Esophagus squamous epithelium (tissue), 5 donors: ENCODE data around the gene BAG2. TPM values are rescaled to one million over a fixed set of nuclear protein-coding genes. Genes with fewer than 3 reads are reported as not detected.

Experiments
- DNase-seq: peaks from one replicate; lab custom pipeline; 2025; lab: John Stamatoyannopoulos, UW
- H3K27ac ChIP-seq, 4 donors: fragments of 200-600 bp; sonication (generic); one replicate each; pipeline ENCODE4 v1.5.1; 2016 to 2019; ENCODE audit warnings: mild to moderate bottlenecking in 1 of 4
- H3K27me3 ChIP-seq, 4 donors: fragments of 200-600 bp; sonication (generic); 1 replicate in 3 of 4; 2 replicates in 1 of 4; pipeline versions ENCODE4 v1.5.1 to v1.6.0; 2017 to 2021; ENCODE audit warnings: antibody characterized with exemption in 1 of 4
- H3K36me3 ChIP-seq, 3 donors: fragments of 200-600 bp; sonication (generic); one replicate each; pipeline ENCODE4 v1.5.1; 2016 to 2019
- H3K4me1 ChIP-seq, 3 donors: fragments of 200-600 bp; sonication (generic); one replicate each; pipeline ENCODE4 v1.5.1; 2017 to 2019
- H3K4me3 ChIP-seq, 4 donors: fragments of 200-600 bp; sonication (generic); 1 replicate in 3 of 4; 2 replicates in 1 of 4; pipeline ENCODE4 v1.5.1; 2016 to 2019; ENCODE audit warnings: mild to moderate bottlenecking in 2 of 4, moderate library complexity in 1 of 4
- H3K9me3 ChIP-seq, 3 donors: fragments of 200-600 bp; sonication (generic); one replicate each; pipeline ENCODE4 v1.5.1; 2016 to 2019
- CTCF ChIP-seq, 6 experiments: fragments of 450-650 bp in 4 of 6; fragments of 200-600 bp in 2 of 6; sonication (generic) in 2 of 6; IDR thresholded peaks; one replicate each; pipeline ENCODE4 v1.5.1; 2016 to 2019; ENCODE audit warnings: antibody characterized with exemption in 6 of 6, mild to moderate bottlenecking in 4 of 6, moderate library complexity in 4 of 6
- POLR2A ChIP-seq, 4 donors: fragments of 450-650 bp; IDR thresholded peaks; one replicate each; pipeline ENCODE4 v1.6.1; 2017; ENCODE audit warnings: antibody characterized with exemption in 4 of 4, mild to moderate bottlenecking in 4 of 4, moderate library complexity in 3 of 4
- WGBS, 2 donors: methylation state at CpG; one replicate each; pipeline ENCODE4 v1.1.5; 2018; 5-methylcytosine and 5-hydroxymethylcytosine counted together
- intact Hi-C: fragments of 100-400 bp; cut with DNase I; formaldehyde crosslinking; loops from one replicate; pipeline ENCODE4 v1.15.0; 2022
- total RNA-seq, 4 donors: library from RNA; depleted of rRNA; stranded (reverse); fragments of >200 nt; gene quantifications; one replicate each; pipeline ENCODE4 v1.1.0, GENCODE V29; 2016
- donor health status: DM: yes; HTN: yes; CAD: no.

Gene BAG2
- total RNA-seq, 4 donors from 2014 or later, result 0.38 to 6.7 (median 1.5) TPM

- TF ChIP-seq CTCF (IDR thresholded peaks at IDR 0.05) (no peak), POLR2A (IDR thresholded peaks at IDR 0.05) (no peak)
- Histone ChIP-seq H3K9me3 (no peaks in the 10 kb centered on the region), H3K4me3 (no peak overlapping the region), H3K4me1 (peaks cover 0 to 6% (median 0%) of the 10 kb centered on the region in 3 donors), H3K27ac (no peak overlapping the region), H3K36me3 (peaks cover 0 to 63% (median 6%) of the 10 kb centered on the region in 3 donors), H3K27me3 (no peaks in the 10 kb centered on the region)
- WGBS, 2 donors, result 84 to 86% methylated on average over 1 of the region's 1 CpG
- DNase-seq, result no peak
- intact Hi-C loops, result no loop called here
These were observed 36.2 kb upstream of the BAG2 start for GRCh38 chr6:57135885-57136284.

- TF ChIP-seq CTCF (IDR thresholded peaks at IDR 0.05) (no peak), POLR2A (IDR thresholded peaks at IDR 0.05) (no peak)
- intact Hi-C loops, result no loop called here
- DNase-seq, result no peak
- Histone ChIP-seq H3K27ac (no peak overlapping the region), H3K27me3 (no peaks in the 10 kb centered on the region), H3K4me1 (no peaks in the 10 kb centered on the region), H3K9me3 (no peaks in the 10 kb centered on the region), H3K36me3 (peaks cover 0 to 72% (median 6%) of the 10 kb centered on the region in 3 donors), H3K4me3 (no peak overlapping the region)
- 85 to 95% methylated on average over 2 of the region's 2 CpGs for WGBS, 2 donors
These were observed 34.8 kb upstream of the BAG2 start for GRCh38 chr6:57137350-57137749.

- intact Hi-C loops, result no loop called here
- Histone ChIP-seq H3K36me3 (peaks cover 0 to 72% (median 6%) of the 10 kb centered on the region in 3 donors), H3K27me3 (no peaks in the 10 kb centered on the region), H3K4me1 (no peaks in the 10 kb centered on the region), H3K27ac (no peak overlapping the region), H3K4me3 (no peak overlapping the region), H3K9me3 (no peaks in the 10 kb centered on the region)
- TF ChIP-seq POLR2A (IDR thresholded peaks at IDR 0.05) (no peak), CTCF (IDR thresholded peaks at IDR 0.05) (no peak)
- 89 to 93% methylated on average over 8 to 9 of the region's 11 CpGs for WGBS, 2 donors
- no peak for DNase-seq
These were observed 34.1 kb upstream of the BAG2 start for GRCh38 chr6:57138026-57138425.

DNA sequence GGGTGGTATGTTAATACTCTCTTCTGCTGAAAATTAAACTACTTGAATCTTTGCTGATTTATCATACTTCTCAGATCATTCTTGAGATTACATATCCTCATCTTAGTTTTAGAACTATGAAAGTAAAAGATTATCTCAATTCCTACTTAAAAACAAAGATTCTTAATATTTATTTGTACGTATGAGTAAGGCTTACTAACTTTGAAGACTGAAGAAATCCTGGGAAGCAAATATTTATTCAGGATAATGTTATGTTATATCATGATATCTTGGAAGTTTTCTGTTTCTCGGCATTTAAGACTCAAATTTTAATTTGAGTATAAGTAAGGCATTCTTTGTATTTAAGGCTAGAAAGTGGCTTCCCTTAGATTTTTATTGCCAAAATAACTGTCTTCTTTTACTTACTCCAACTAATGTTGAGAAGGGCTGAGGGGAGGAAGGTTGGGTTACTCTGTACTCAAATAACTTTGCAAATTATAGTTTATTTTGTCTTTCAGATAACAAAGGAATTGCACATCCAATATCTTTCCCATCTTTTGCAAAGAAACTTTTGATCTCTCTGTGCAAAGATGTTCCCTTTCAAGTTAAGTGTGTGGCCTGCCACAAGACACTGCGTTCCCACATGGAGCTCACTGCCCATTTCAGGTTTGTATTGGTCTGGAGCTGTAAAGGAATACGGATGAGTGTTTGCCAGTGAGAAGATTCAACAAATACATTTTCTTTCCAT lies 30.5 kb upstream of the BAG2 start:
- H3K9me3 ChIP-seq, result no peaks in the 10 kb centered on the region
- 83 to 87% methylated on average over 4 of the region's 4 CpGs for WGBS, 2 donors
- peaks cover 0 to 72% (median 0%) of the 10 kb centered on the region in 3 donors for H3K36me3 ChIP-seq
- H3K4me3 ChIP-seq, result no peak overlapping the region
- intact Hi-C loops, result no loop called here
- TF ChIP-seq CTCF (IDR thresholded peaks at IDR 0.05), result no peak
- H3K27me3 ChIP-seq, result no peaks in the 10 kb centered on the region
- no peaks in the 10 kb centered on the region for H3K4me1 ChIP-seq
- H3K27ac ChIP-seq, result no peak overlapping the region
- DNase-seq, result no peak

DNA sequence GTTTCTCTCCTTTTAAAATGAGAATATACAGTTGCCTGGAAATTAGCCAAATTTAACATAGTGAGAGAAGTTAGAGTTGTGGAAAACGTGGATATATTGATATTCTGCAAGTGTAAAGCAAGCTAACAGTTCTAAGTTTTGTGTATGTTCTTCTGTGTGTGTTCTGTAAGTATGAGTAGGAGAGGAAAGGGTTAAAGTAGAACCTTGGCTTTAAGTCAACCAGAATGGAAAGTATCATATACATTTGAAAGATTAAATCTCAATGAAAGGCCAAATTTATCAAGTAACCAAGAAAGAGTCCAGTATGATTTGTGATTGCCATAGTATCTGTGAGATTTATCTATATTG lies 30.0 kb upstream of the BAG2 start:
- Histone ChIP-seq H3K4me1 (no peaks in the 10 kb centered on the region), H3K9me3 (no peaks in the 10 kb centered on the region), H3K27me3 (no peaks in the 10 kb centered on the region), H3K27ac (no peak overlapping the region), H3K36me3 (peaks cover 0 to 72% (median 0%) of the 10 kb centered on the region in 3 donors), H3K4me3 (no peak overlapping the region)
- no peak for DNase-seq
- intact Hi-C loops, result no loop called here
- WGBS, 2 donors, result 75 to 81% methylated on average over 1 of the region's 1 CpG
- TF ChIP-seq POLR2A (IDR thresholded peaks at IDR 0.05) (no peak), CTCF (IDR thresholded peaks at IDR 0.05) (no peak)
